H9 (cell line): ENCODE data around the gene SPOCD1. TPM values are rescaled to one million over a fixed set of nuclear protein-coding genes. Genes with fewer than 3 reads are reported as not detected.

Experiments used
- DNase-seq: peaks from one replicate; pipeline ENCODE4 v3.0.0-alpha.2; 2017
- H2AFZ ChIP-seq: one replicate; pipeline ENCODE4 v1.6.1; 2013; ENCODE audit warnings: mild to moderate bottlenecking, low read length, control low read depth, moderate library complexity
- H2AK5ac ChIP-seq: 2 replicates; pipeline ENCODE4 v1.6.1; 2013; ENCODE audit warnings: low read length, control low read depth, mixed read lengths; ENCODE audit not compliant: insufficient read length
- H2BK120ac ChIP-seq: one replicate; pipeline ENCODE4 v1.6.1; 2013; ENCODE audit warnings: low read depth, mild to moderate bottlenecking, low read length, control low read depth, inconsistent platforms; ENCODE audit not compliant: poor library complexity, severe bottlenecking
- H2BK12ac ChIP-seq: 2 replicates; pipeline ENCODE4 v1.6.1; 2013; ENCODE audit warnings: low read length, control low read depth, mixed read lengths, low read depth; ENCODE audit not compliant: insufficient read length
- H2BK15ac ChIP-seq: 2 replicates; pipeline ENCODE4 v1.6.1; 2013; ENCODE audit warnings: low read depth, low read length, control low read depth
- H2BK20ac ChIP-seq: one replicate; pipeline ENCODE4 v1.6.1; 2013; ENCODE audit warnings: low read depth, mild to moderate bottlenecking, low read length, control low read depth, inconsistent platforms; ENCODE audit not compliant: poor library complexity, severe bottlenecking
- H2BK5ac ChIP-seq: 2 replicates; pipeline ENCODE4 v1.6.1; 2013; ENCODE audit warnings: low read length, control low read depth, mixed read lengths; ENCODE audit not compliant: insufficient read length
- H3K14ac ChIP-seq: 2 replicates; pipeline ENCODE4 v1.6.1; 2013; ENCODE audit warnings: low read length, control low read depth; ENCODE audit not compliant: insufficient read depth
- H3K18ac ChIP-seq: 2 replicates; pipeline ENCODE4 v1.6.1; 2013; ENCODE audit warnings: low read depth, mild to moderate bottlenecking, mixed read lengths, low read length, control low read depth; ENCODE audit not compliant: insufficient read length
- H3K23ac ChIP-seq: 2 replicates; pipeline ENCODE4 v1.6.1; 2013; ENCODE audit warnings: low read length, control low read depth, mixed read lengths, low read depth; ENCODE audit not compliant: insufficient read length
- H3K23me2 ChIP-seq: 2 replicates; pipeline ENCODE4 v1.6.1; 2013; ENCODE audit warnings: low read depth, mild to moderate bottlenecking, mixed read lengths, low read length, control low read depth; ENCODE audit not compliant: insufficient read length, poor library complexity, severe bottlenecking
- H3K27ac ChIP-seq: 2 replicates; pipeline ENCODE4 v1.5.1; 2013; ENCODE audit warnings: low read length, control low read depth, mixed read lengths, low read depth; ENCODE audit not compliant: insufficient read length
- H3K27me3 ChIP-seq: 2 replicates; pipeline ENCODE4 v1.6.1; 2013; ENCODE audit warnings: low read length, control low read depth, inconsistent platforms; ENCODE audit not compliant: insufficient read depth
- H3K4ac ChIP-seq: 2 replicates; pipeline ENCODE4 v1.6.1; 2013; ENCODE audit warnings: low read depth, mild to moderate bottlenecking, control low read depth, inconsistent platforms, low read length, moderate library complexity
- H3K4me1 ChIP-seq: 2 replicates; pipeline ENCODE4 v1.6.1; 2013; ENCODE audit warnings: low read length, control low read depth, inconsistent platforms; ENCODE audit not compliant: insufficient read depth
- H3K4me2 ChIP-seq: 2 replicates; pipeline ENCODE4 v1.6.1; 2013; ENCODE audit warnings: low read length, control low read depth, mixed read lengths; ENCODE audit not compliant: insufficient read length, insufficient read depth
- H3K56ac ChIP-seq: 2 replicates; pipeline ENCODE4 v1.6.1; 2013; ENCODE audit warnings: low read depth, mild to moderate bottlenecking, mixed read lengths, low read length, control low read depth; ENCODE audit not compliant: insufficient read length
- H3K79me1 ChIP-seq: 2 replicates; pipeline ENCODE4 v1.6.1; 2013; ENCODE audit warnings: low read depth, mild to moderate bottlenecking, moderate library complexity, low read length, control low read depth, inconsistent platforms; ENCODE audit not compliant: insufficient read depth, poor library complexity, severe bottlenecking
- H3K79me2 ChIP-seq: 2 replicates; pipeline ENCODE4 v1.6.1; 2013; ENCODE audit warnings: low read length, control low read depth, inconsistent platforms; ENCODE audit not compliant: insufficient read depth
- H3K9ac ChIP-seq: 2 replicates; pipeline ENCODE4 v1.6.1; 2013; ENCODE audit warnings: low read length, control low read depth, mixed read lengths; ENCODE audit not compliant: insufficient read length; ENCODE audit errors: extremely low read depth
- H3K9me3 ChIP-seq: one replicate; pipeline ENCODE4 v1.6.1; 2013; ENCODE audit warnings: low read depth, low read length, inconsistent platforms; ENCODE audit not compliant: control insufficient read depth
- H3T11ph ChIP-seq: one replicate; pipeline ENCODE4 v1.6.1; 2013; ENCODE audit warnings: mild to moderate bottlenecking, low read length, control low read depth, inconsistent platforms
- H4K20me1 ChIP-seq: one replicate; pipeline ENCODE4 v1.6.1; 2013; ENCODE audit not compliant: control insufficient read depth, insufficient read length, insufficient read depth
- H4K5ac ChIP-seq: 2 replicates; pipeline ENCODE4 v1.6.1; 2013; ENCODE audit warnings: low read depth, mild to moderate bottlenecking, mixed read lengths, low read length, control low read depth; ENCODE audit not compliant: insufficient read length
- H4K8ac ChIP-seq: replicated peaks from 2 replicates; pipeline ENCODE4 v1.6.1; 2013; ENCODE audit warnings: low read length, control low read depth, mixed read lengths, low read depth; ENCODE audit not compliant: insufficient read length
- H4K91ac ChIP-seq: 2 replicates; pipeline ENCODE4 v1.6.1; 2013; ENCODE audit warnings: low read depth, mild to moderate bottlenecking, moderate library complexity, mixed read lengths, low read length, control low read depth; ENCODE audit not compliant: insufficient read length
- H3K27ac Mint-ChIP-seq, 3 experiments: 2 replicates in 2 of 3; 3 replicates in 1 of 3; pipeline ENCODE4 v1.8.0; 2020 to 2021; ENCODE audit warnings: mixed read lengths in 3 of 3, mild to moderate bottlenecking in 1 of 3, moderate library complexity in 1 of 3
- H3K27me3 Mint-ChIP-seq: 2 replicates; pipeline ENCODE4 v1.8.0; 2021; ENCODE audit warnings: low read depth, mild to moderate bottlenecking, moderate library complexity, mixed read lengths
- H3K36me3 Mint-ChIP-seq, 3 experiments: 2 replicates in 2 of 3; 3 replicates in 1 of 3; pipeline ENCODE4 v1.8.0; 2020 to 2021; ENCODE audit warnings: low read depth in 3 of 3, mixed read lengths in 3 of 3; ENCODE audit not compliant: insufficient read depth in 1 of 3
- H3K4me1 Mint-ChIP-seq, 2 experiments: 2 replicates each; pipeline ENCODE4 v1.8.0; 2020; ENCODE audit warnings: mixed read lengths in 2 of 2
- H3K4me3 Mint-ChIP-seq, 2 experiments: 2 replicates in 1 of 2; 3 replicates in 1 of 2; pipeline ENCODE4 v1.8.0; 2020 to 2021; ENCODE audit warnings: mild to moderate bottlenecking in 2 of 2, mixed read lengths in 2 of 2, moderate library complexity in 1 of 2
- H3K9me3 Mint-ChIP-seq, 2 experiments: 2 replicates in 1 of 2; 3 replicates in 1 of 2; pipeline ENCODE4 v1.8.0; 2020; ENCODE audit warnings: mild to moderate bottlenecking in 2 of 2, mixed read lengths in 2 of 2, moderate library complexity in 1 of 2
- CTCF ChIP-seq: fragments of 200-600 bp; sonication (generic); conservative IDR thresholded peaks from 3 replicates; pipeline ENCODE4 v1.8.0; 2021; ENCODE audit warnings: antibody characterized with exemption, mild to moderate bottlenecking
- total RNA-seq: library from RNA; stranded (reverse); gene quantifications from 2 replicates; pipeline ENCODE4 v1.2.1, GENCODE V29; 2021

The SPOCD1 gene
- total RNA-seq, 1 experiment from 2014 or later = 1.5 TPM

DNA sequence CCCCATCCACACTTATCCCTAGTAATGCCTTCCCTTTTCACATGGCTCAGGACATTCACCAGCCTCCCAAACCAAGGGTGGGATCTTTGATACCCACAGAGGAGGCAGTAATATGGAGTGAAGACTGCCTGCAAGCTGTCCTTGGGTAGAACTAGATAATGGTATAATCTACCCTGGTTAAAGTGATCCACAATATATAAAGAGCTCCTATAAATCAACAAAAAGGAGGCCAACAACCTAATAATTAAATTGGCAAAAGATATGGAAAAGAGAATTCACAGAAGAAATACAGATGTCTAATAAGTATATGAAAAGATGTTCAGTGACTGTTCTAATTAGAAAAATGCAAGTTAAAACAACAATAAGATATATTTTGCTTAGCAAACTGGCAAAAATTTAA is 30.7 kb upstream of the SPOCD1 start:
- H3K27ac ChIP-seq = no peak overlapping the region
- H2BK5ac ChIP-seq = no peak overlapping the region
- no peak overlapping the region for H2BK20ac ChIP-seq
- no peak overlapping the region for H2BK120ac ChIP-seq
- H4K91ac ChIP-seq = no peak overlapping the region
- no peaks in the 10 kb centered on the region for H3K9me3 ChIP-seq
- H3K27me3 Mint-ChIP-seq = no peaks in the 10 kb centered on the region
- no peak overlapping the region for H2BK12ac ChIP-seq
- H3K23ac ChIP-seq = no peak overlapping the region
- no peak overlapping the region for H3K56ac ChIP-seq
- no peak overlapping the region for H2AFZ ChIP-seq
- H3K4me1 ChIP-seq = no peaks in the 10 kb centered on the region
- H3K23me2 ChIP-seq = no peaks in the 10 kb centered on the region
- no peak overlapping the region for H3K9ac ChIP-seq
- no peak overlapping the region for H2AK5ac ChIP-seq
- no peak overlapping the region for H3K27ac Mint-ChIP-seq
- H3K4me1 Mint-ChIP-seq = 0 out of 4 replicates have a peak, but pooled peaks cover 0 to 2% of the 10 kb centered on the region in 2 experiments
- H4K5ac ChIP-seq = no peak overlapping the region
- TF ChIP-seq CTCF = no peak
- H4K8ac ChIP-seq = no peak overlapping the region
- no peaks in the 10 kb centered on the region for H3K27me3 ChIP-seq
- no peaks in the 10 kb centered on the region for H4K20me1 ChIP-seq
- DNase-seq = no peak
- no peaks in the 10 kb centered on the region for H3K79me2 ChIP-seq
- no peaks in the 10 kb centered on the region; a peak in 1 of 7 replicates for H3K36me3 Mint-ChIP-seq
- H3K79me1 ChIP-seq = no peaks in the 10 kb centered on the region
- H3K4me2 ChIP-seq = no peak overlapping the region
- no peak overlapping the region for H3K4me3 Mint-ChIP-seq
- H2BK15ac ChIP-seq = no peak overlapping the region
- H3K14ac ChIP-seq = no peak overlapping the region
- no peak overlapping the region for H3T11ph ChIP-seq
- H3K9me3 Mint-ChIP-seq = no peaks in the 10 kb centered on the region
- H3K4ac ChIP-seq = no peak overlapping the region
- H3K18ac ChIP-seq = no peak overlapping the region
